ENCODE data around the gene VWA7.

VWA7 gene

DNA sequence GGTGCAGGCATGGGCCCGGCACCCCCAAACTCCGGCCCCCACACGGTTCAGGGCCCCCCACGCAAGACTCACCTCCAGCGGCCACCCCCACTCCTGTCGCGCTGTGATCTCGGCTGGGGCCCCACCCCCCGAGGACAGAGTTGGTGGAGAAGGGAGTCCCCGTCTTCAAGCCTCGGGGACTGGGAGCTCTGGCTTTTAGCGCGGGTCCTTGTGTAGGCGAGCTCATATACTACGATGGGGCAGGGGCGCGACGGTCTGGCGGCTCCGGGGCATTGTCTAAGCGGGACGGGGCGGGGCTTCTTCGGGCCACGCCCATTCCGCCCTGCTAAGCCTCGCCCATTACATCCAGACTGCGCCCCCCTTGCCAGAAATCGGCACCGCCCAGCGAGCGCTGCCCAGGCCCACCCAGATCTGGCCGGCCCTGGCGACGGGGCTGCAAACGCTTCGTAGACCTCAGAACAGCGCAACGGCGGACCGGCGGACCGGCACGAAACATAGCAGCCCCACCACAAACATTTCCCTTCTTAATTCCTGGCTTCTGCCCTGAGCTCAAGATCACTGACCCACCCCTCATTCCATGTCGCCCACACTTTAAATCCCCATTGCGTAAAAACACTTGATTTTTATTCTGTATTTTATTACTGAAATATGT lies 47.0 kb downstream of the VWA7 start (continued):
- TF ChIP-seq ZNF768 (tag by site-specific recombination; IDR thresholded peaks at IDR 0.05) (no peak), ZNF280C (tag by site-specific recombination; IDR thresholded peaks at IDR 0.05) (no peak), TRIM28 (IDR thresholded peaks at IDR 0.05; ENCODE audit: borderline replicate concordance, low read length) (no peak), ZNF837 (tag by site-specific recombination; IDR thresholded peaks at IDR 0.05) (no peak), ZNF777 (tag by site-specific recombination; IDR thresholded peaks at IDR 0.05; ENCODE audit: borderline replicate concordance) (no peak; the same call in 1 of the 2 replicates), KLF1 (tag by site-specific recombination; IDR thresholded peaks at IDR 0.05) (peak; percentile 93), IKZF3 (tag by site-specific recombination; IDR thresholded peaks at IDR 0.05) (no peak), KLF16 (tag by site-specific recombination; IDR thresholded peaks at IDR 0.05) (peak; percentile 5; the same call in 1 of the 2 replicates), ZBTB20 (tag by site-specific recombination; IDR thresholded peaks at IDR 0.05) (peak; percentile 68; the same call in 1 of the 2 replicates), ZNF707 (tag by site-specific recombination; IDR thresholded peaks at IDR 0.05) (no peak), GLIS2 (tag by site-specific recombination; IDR thresholded peaks at IDR 0.05) (peak; percentile 98), ZNF626 (tag by site-specific recombination; IDR thresholded peaks at IDR 0.05) (no peak), ZFP41 (tag by site-specific recombination; IDR thresholded peaks at IDR 0.05; ENCODE audit: borderline replicate concordance) (no peak), ZFP69B (tag by site-specific recombination; IDR thresholded peaks at IDR 0.05) (peak; percentile 83), ZBTB17 (tag by site-specific recombination; IDR thresholded peaks at IDR 0.05) (no peak), ZNF677 (tag by site-specific recombination; IDR thresholded peaks at IDR 0.05) (no peak), ZNF600 (tag by site-specific recombination; IDR thresholded peaks at IDR 0.05) (peak; percentile 95), ZNF223 (tag by site-specific recombination; IDR thresholded peaks at IDR 0.05) (peak; percentile 82), SALL2 (tag by site-specific recombination; IDR thresholded peaks at IDR 0.05; ENCODE audit: borderline replicate concordance) (no peak), ZFP37 (tag by site-specific recombination; IDR thresholded peaks at IDR 0.05) (peak; percentile 56; the same call in 1 of the 2 replicates), ZNF560 (tag by site-specific recombination; IDR thresholded peaks at IDR 0.05; ENCODE audit: borderline replicate concordance) (no peak), ZNF548 (tag by site-specific recombination; IDR thresholded peaks at IDR 0.05) (no peak), PRDM2 (tag by site-specific recombination; IDR thresholded peaks at IDR 0.05; ENCODE audit: borderline replicate concordance) (no peak)
- TF ChIP-seq, protein P1, sequence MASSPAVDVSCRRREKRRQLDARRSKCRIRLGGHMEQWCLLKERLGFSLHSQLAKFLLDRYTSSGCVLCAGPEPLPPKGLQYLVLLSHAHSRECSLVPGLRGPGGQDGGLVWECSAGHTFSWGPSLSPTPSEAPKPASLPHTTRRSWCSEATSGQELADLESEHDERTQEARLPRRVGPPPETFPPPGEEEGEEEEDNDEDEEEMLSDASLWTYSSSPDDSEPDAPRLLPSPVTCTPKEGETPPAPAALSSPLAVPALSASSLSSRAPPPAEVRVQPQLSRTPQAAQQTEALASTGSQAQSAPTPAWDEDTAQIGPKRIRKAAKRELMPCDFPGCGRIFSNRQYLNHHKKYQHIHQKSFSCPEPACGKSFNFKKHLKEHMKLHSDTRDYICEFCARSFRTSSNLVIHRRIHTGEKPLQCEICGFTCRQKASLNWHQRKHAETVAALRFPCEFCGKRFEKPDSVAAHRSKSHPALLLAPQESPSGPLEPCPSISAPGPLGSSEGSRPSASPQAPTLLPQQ (tag by site-specific recombination; IDR thresholded peaks at IDR 0.05) = peak; percentile 89
- TF ChIP-seq, protein P2, sequence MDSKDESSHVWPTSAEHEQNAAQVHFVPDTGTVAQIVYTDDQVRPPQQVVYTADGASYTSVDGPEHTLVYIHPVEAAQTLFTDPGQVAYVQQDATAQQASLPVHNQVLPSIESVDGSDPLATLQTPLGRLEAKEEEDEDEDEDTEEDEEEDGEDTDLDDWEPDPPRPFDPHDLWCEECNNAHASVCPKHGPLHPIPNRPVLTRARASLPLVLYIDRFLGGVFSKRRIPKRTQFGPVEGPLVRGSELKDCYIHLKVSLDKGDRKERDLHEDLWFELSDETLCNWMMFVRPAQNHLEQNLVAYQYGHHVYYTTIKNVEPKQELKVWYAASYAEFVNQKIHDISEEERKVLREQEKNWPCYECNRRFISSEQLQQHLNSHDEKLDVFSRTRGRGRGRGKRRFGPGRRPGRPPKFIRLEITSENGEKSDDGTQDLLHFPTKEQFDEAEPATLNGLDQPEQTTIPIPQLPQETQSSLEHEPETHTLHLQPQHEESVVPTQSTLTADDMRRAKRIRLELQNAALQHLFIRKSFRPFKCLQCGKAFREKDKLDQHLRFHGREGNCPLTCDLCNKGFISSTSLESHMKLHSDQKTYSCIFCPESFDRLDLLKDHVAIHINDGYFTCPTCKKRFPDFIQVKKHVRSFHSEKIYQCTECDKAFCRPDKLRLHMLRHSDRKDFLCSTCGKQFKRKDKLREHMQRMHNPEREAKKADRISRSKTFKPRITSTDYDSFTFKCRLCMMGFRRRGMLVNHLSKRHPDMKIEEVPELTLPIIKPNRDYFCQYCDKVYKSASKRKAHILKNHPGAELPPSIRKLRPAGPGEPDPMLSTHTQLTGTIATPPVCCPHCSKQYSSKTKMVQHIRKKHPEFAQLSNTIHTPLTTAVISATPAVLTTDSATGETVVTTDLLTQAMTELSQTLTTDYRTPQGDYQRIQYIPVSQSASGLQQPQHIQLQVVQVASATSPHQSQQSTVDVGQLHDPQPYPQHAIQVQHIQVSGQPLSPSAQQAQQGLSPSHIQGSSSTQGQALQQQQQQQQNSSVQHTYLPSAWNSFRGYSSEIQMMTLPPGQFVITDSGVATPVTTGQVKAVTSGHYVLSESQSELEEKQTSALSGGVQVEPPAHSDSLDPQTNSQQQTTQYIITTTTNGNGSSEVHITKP (tag by site-specific recombination; IDR thresholded peaks at IDR 0.05) = peak; percentile 98
- TF ChIP-seq, protein P3, sequence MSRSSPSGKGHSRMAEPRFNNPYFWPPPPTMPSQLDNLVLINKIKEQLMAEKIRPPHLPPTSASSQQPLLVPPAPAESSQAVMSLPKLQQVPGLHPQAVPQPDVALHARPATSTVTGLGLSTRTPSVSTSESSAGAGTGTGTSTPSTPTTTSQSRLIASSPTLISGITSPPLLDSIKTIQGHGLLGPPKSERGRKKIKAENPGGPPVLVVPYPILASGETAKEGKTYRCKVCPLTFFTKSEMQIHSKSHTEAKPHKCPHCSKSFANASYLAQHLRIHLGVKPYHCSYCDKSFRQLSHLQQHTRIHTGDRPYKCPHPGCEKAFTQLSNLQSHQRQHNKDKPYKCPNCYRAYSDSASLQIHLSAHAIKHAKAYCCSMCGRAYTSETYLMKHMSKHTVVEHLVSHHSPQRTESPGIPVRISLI (tag by site-specific recombination; IDR thresholded peaks at IDR 0.05) = no peak
